ENCODE results near the gene CNOT1. TPM values are rescaled to one million over a fixed set of nuclear protein-coding genes. Genes with fewer than 3 reads are reported as not detected.
"Not testable (repeated sequence)": the region's sequence is repeated elsewhere in the genome, so short reads cannot be mapped to it uniquely, and the experiment has no call there.

The CNOT1 gene
- total and polyA plus RNA-seq, 7 donors: 57.6 to 112 (median 88.0) TPM

DNA sequence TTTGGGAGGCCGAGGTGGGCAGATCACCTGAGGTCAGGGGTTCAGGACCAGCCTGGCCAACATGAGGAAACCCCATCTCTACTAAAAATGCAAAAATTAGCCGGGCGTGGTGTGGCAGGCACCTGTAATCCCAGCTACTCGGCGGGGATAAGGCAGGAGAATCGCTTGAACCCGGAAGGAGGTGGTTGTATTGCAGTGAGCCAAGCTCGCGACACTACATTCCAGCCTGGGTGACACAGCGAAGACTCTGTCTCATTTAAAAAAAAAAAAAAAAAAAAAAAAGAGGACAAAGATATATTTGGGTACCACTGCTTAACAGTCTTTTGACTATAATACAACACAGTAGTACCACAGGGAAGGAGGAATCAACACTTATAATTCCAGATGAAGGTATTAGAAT lies 9.2 kb downstream of the CNOT1 start:
- no peaks in the 10 kb centered on the region for H3K27me3 ChIP-seq (ENCODE audit: insufficient read depth in 3 of 3, low read length in 2 of 3)
- TF ChIP-seq, protein P1, sequence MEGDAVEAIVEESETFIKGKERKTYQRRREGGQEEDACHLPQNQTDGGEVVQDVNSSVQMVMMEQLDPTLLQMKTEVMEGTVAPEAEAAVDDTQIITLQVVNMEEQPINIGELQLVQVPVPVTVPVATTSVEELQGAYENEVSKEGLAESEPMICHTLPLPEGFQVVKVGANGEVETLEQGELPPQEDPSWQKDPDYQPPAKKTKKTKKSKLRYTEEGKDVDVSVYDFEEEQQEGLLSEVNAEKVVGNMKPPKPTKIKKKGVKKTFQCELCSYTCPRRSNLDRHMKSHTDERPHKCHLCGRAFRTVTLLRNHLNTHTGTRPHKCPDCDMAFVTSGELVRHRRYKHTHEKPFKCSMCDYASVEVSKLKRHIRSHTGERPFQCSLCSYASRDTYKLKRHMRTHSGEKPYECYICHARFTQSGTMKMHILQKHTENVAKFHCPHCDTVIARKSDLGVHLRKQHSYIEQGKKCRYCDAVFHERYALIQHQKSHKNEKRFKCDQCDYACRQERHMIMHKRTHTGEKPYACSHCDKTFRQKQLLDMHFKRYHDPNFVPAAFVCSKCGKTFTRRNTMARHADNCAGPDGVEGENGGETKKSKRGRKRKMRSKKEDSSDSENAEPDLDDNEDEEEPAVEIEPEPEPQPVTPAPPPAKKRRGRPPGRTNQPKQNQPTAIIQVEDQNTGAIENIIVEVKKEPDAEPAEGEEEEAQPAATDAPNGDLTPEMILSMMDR (IDR thresholded peaks at IDR 0.05): no peak
- no peaks in the 10 kb centered on the region for H3K9me3 ChIP-seq
- DNase-seq (no peak), ATAC-seq (peak in 3 of 4 donors; percentile 11 to 44 (median 17))
- intact Hi-C loops (cut with DNase I): no loop called here
- H3K36me3 ChIP-seq (ENCODE audit: insufficient read depth in 1 of 2, low read depth in 1 of 2): peaks cover 3 to 74% of the 10 kb centered on the region in 2 donors
- WGBS, 3 donors: 86 to 94% (median 89%) methylated on average over 10 of the region's 10 CpGs
- no peak overlapping the region for H3K4me3 ChIP-seq
- H3K4me1 ChIP-seq: peaks cover 4% of the 10 kb centered on the region
- H3K27ac ChIP-seq: no peak overlapping the region

DNA sequence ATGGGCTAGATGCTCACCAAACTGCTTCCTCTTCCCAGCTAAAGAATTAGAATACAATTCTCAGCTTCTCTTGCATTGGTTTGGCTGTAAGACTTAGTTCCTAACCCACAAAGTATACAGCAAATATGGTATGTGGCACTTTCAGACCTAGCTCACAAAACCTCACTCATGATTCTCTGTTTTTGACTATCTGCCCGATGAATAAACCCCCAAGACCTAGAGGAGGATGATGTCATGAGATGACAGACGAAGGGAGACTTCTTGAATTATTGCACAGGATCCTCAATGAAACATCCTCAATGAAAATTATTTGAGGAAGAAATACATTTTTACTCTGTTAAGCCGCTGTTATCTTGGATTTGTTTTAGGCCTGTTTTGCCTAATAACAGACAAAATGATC lies 14.3 kb downstream of the CNOT1 start:
- peaks cover 0 to 44% of the 10 kb centered on the region in 2 donors for H3K36me3 ChIP-seq (ENCODE audit: insufficient read depth in 1 of 2, low read depth in 1 of 2)
- 49 to 81% (median 74%) methylated on average over 3 of the region's 3 CpGs for WGBS, 3 donors

DNA sequence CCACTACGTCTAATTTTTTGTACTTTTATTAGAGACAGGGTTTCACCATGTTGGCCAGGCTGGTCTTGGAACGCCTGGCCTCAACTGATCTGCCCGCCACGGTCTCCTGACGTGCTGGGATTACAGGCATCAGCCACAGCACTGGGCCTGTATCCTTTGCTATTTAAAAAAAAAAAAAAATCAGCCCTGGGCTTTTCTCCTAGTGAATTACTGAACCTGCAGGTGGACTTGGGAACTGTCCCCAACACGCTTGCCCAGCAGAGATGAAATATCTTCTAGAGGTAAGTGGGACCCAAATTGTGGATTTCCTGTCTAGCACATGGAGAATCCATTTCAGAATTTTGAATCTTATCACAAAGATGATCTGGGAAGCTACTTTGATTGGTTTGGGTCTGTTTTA lies 14.8 kb downstream of the CNOT1 start:
- intact Hi-C loops (cut with DNase I): no loop called here
- Histone ChIP-seq H3K4me1 (no peaks in the 10 kb centered on the region), H3K9me3 (no peaks in the 10 kb centered on the region), H3K27me3 (ENCODE audit: insufficient read depth in 3 of 3, low read length in 2 of 3) (no peaks in the 10 kb centered on the region), H3K4me3 (no peak overlapping the region), H3K27ac (no peak overlapping the region), H3K36me3 (ENCODE audit: insufficient read depth in 1 of 2, low read depth in 1 of 2) (peaks cover 0 to 40% of the 10 kb centered on the region in 2 donors)
- TF ChIP-seq, protein P1 (IDR thresholded peaks at IDR 0.05): no peak
- 70 to 86% (median 80%) methylated on average over 6 of the region's 6 CpGs for WGBS, 3 donors
- ATAC-seq (no peak), DNase-seq (no peak)

More for the DNA sequence above, 14.3 kb downstream of the CNOT1 start:
- Histone ChIP-seq H3K4me1 (no peaks in the 10 kb centered on the region), H3K9me3 (no peaks in the 10 kb centered on the region), H3K4me3 (no peak overlapping the region), H3K27ac (no peak overlapping the region), H3K27me3 (ENCODE audit: insufficient read depth in 3 of 3, low read length in 2 of 3) (no peaks in the 10 kb centered on the region)
- TF ChIP-seq, protein P1 (IDR thresholded peaks at IDR 0.05): no peak
- intact Hi-C loops (cut with DNase I): no loop called here
- ATAC-seq: no peak
- no peak for DNase-seq

DNA sequence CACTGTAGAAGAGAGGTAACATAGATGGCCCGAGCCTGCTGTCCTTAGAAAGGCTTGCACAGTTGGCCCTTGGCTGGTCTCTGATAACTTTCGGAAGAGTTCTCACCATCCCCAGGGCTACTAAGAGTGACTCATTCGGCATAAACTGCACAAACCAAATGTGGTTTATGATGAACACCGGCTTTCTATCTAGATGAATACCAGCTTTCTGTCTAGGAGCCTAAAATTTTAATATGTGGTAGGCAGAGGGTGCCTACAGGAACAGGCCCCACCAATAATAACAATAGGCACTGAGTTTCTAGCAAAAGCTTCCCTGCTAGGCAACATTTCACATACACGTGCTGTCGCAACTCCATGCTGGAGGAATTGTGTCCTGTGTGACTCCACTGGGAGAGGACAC lies 15.4 kb downstream of the CNOT1 start:
- 73 to 92% (median 89%) methylated on average over 6 of the region's 6 CpGs for WGBS, 3 donors
- Histone ChIP-seq H3K4me1 (no peaks in the 10 kb centered on the region), H3K4me3 (no peak overlapping the region), H3K27me3 (ENCODE audit: insufficient read depth in 3 of 3, low read length in 2 of 3) (no peaks in the 10 kb centered on the region), H3K9me3 (no peaks in the 10 kb centered on the region), H3K27ac (no peak overlapping the region), H3K36me3 (ENCODE audit: insufficient read depth in 1 of 2, low read depth in 1 of 2) (peaks cover 0 to 35% of the 10 kb centered on the region in 2 donors)
- intact Hi-C loops (cut with DNase I): no loop called here
- DNase-seq (no peak), ATAC-seq (peak in 2 of 4 donors; percentile 60 to 66)
- TF ChIP-seq, protein P1 (IDR thresholded peaks at IDR 0.05): no peak

DNA sequence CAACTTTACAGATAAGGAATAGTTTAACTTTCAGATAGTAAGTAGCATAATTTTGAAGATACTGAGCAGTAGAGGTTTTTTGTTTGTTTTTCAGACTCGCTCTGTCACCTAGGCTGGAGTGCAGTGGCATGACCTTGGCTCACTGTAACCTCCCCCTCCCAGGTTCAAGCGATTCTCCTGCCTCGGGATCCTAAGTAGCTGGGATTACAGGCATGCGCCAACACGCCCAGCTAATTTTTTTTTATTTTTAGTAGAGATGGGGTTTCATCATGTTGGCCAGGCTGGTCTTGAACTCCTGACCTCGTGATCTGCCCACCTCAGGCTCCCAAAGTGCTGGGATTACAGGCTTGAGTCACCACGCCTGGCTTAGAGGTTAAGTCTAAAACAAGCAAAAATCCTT lies 16.7 kb downstream of the CNOT1 start:
- H3K36me3 ChIP-seq (ENCODE audit: insufficient read depth in 1 of 2, low read depth in 1 of 2): peaks cover 0 to 22% of the 10 kb centered on the region in 2 donors
- intact Hi-C loops (cut with DNase I); DNase-seq; H3K4me1 ChIP-seq; H3K27me3 ChIP-seq (ENCODE audit: insufficient read depth in 3 of 3, low read length in 2 of 3); H3K4me3 ChIP-seq; ATAC-seq; H3K27ac ChIP-seq; H3K9me3 ChIP-seq: not testable (repeated sequence)
- 53 to 74% (median 59%) methylated on average over 7 of the region's 7 CpGs for WGBS, 3 donors

Measured in psoas muscle (tissue), 8 donors.